Kidney (tissue), 14 donors: ENCODE results near the gene ATP5MC2. TPM values are rescaled to one million over a fixed set of nuclear protein-coding genes. Genes with fewer than 3 reads are reported as not detected.

Experiments
- DNase-seq, 5 donors: peaks; one replicate each; pipeline ENCODE4 v3.0.0-alpha.2; 2013 to 2020
- FAIRE-seq: peaks from 2 replicates; lab custom pipeline; 2012; peaks lifted over from hg19 to GRCh38; lab: Jason Lieb, UNC
- H3K27ac ChIP-seq, 2 donors: one replicate each; pipeline ENCODE4 v1.7.0; 2013; ENCODE audit warnings: low read depth in 2 of 2, low read length in 2 of 2, inconsistent platforms in 1 of 2
- H3K27me3 ChIP-seq: one replicate; pipeline ENCODE4 v1.7.1; 2013; ENCODE audit warnings: low read length, inconsistent platforms; ENCODE audit not compliant: control insufficient read depth, insufficient read depth
- H3K36me3 ChIP-seq, 3 donors: one replicate each; pipeline versions ENCODE4 v1.7.0 to v1.7.1; 2013; ENCODE audit warnings: low read length in 3 of 3, control low read depth in 1 of 3, inconsistent platforms in 1 of 3; ENCODE audit not compliant: insufficient read depth in 3 of 3, control insufficient read depth in 2 of 3
- H3K4me1 ChIP-seq, 3 donors: one replicate each; pipeline versions ENCODE4 v1.7.0 to v1.7.1; 2013; ENCODE audit warnings: low read length in 3 of 3, inconsistent platforms in 1 of 3, low read depth in 1 of 3; ENCODE audit not compliant: control insufficient read depth in 2 of 3, insufficient read depth in 2 of 3
- H3K4me3 ChIP-seq, 3 donors: one replicate each; pipeline versions ENCODE4 v1.7.0 to v1.8.1; 2013; ENCODE audit warnings: low read length in 3 of 3, control low read depth in 1 of 3, inconsistent platforms in 1 of 3
- H3K9ac ChIP-seq, 3 donors: one replicate each; pipeline versions ENCODE4 v1.7.0 to v1.7.1; 2013; ENCODE audit warnings: low read length in 3 of 3, control low read depth in 1 of 3, inconsistent platforms in 1 of 3
- H3K9me3 ChIP-seq, 3 donors: one replicate each; pipeline versions ENCODE4 v1.7.0 to v1.7.1; 2013; ENCODE audit warnings: low read length in 3 of 3, control low read depth in 1 of 3, inconsistent platforms in 1 of 3; ENCODE audit not compliant: control insufficient read depth in 2 of 3, insufficient read depth in 1 of 3
- intact Hi-C: fragments of 100-400 bp; cut with DNase I; formaldehyde crosslinking; loops from one replicate; pipeline ENCODE4 v1.11.1; 2022
- polyA plus RNA-seq: library from polyadenylated mRNA; stranded (reverse); fragments of 350-450 nt; fragmentation: Illumina TruSeq; extraction: RNeasy Lipid Tissue Mini Kit (QIAGEN cat#74804); gene quantifications from one replicate; pipeline ENCODE4 v1.2.3, GENCODE V29; 2014; ENCODE audit warnings: low read depth, low replicate concordance; ENCODE audit not compliant: insufficient read depth
- total RNA-seq: library from RNA; stranded (reverse); fragmentation: NEBNext Ultra II Directional; extraction: Animal tissue kit (Norgen Biotek cat#: 25700); gene quantifications from one replicate; pipeline ENCODE4 v1.2.1, GENCODE V29; 2021
- TF ChIP-seq, protein P1 (sequence below): IDR thresholded peaks from 3 replicates; pipeline ENCODE4 v1.5.1; 2012; ENCODE audit warnings: mild to moderate bottlenecking, moderate library complexity, borderline replicate concordance; ENCODE audit not compliant: insufficient read depth; ENCODE audit errors: extremely low read depth
- donor health status: control.
- donor health status: control.
- donor health status: control.
- donor health status: control.
- donor health status: control.
- donor health status: DM: yes; HTN: yes; CAD: no.
- donor health status: Normal renal cell carcinoma (clear cell type).

ATP5MC2 gene
- total and polyA plus RNA-seq, 2 donors from 2014 or later, result 271 to 939 TPM

DNA sequence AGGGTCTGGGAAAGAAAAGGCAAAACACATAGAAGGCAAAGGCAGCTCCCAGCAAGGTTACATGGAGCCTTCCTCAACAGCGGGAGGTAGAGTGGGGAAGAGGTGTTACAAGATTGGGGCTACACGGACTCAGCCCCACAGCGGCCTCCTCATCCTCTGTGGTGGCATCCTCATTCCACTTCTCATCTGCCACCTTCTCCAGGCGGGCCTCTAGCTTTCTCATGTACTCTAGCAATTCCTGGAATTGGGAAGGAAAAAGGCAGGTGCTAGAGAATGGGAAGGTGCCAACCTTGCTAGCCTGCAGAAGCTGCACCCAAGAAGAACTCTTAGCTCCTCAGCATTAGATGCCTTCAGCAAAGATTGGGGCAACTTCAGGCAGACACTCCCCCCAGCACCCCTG lies 38.1 kb upstream of the ATP5MC2 start:
- TF ChIP-seq, protein P1, sequence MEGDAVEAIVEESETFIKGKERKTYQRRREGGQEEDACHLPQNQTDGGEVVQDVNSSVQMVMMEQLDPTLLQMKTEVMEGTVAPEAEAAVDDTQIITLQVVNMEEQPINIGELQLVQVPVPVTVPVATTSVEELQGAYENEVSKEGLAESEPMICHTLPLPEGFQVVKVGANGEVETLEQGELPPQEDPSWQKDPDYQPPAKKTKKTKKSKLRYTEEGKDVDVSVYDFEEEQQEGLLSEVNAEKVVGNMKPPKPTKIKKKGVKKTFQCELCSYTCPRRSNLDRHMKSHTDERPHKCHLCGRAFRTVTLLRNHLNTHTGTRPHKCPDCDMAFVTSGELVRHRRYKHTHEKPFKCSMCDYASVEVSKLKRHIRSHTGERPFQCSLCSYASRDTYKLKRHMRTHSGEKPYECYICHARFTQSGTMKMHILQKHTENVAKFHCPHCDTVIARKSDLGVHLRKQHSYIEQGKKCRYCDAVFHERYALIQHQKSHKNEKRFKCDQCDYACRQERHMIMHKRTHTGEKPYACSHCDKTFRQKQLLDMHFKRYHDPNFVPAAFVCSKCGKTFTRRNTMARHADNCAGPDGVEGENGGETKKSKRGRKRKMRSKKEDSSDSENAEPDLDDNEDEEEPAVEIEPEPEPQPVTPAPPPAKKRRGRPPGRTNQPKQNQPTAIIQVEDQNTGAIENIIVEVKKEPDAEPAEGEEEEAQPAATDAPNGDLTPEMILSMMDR, result no peak
- intact Hi-C loops, result no loop called here
- DNase-seq, result no peak
- H3K4me1 ChIP-seq, result no peaks in the 10 kb centered on the region
- H3K27ac ChIP-seq, result no peak overlapping the region
- no peak overlapping the region for H3K4me3 ChIP-seq
- H3K9ac ChIP-seq, result no peak overlapping the region
- peaks cover 2 to 44% (median 32%) of the 10 kb centered on the region in 3 donors for H3K36me3 ChIP-seq
- no peaks in the 10 kb centered on the region for H3K27me3 ChIP-seq
- no peak for FAIRE-seq
- H3K9me3 ChIP-seq, result no peaks in the 10 kb centered on the region

- Histone ChIP-seq H3K27me3 (no peaks in the 10 kb centered on the region), H3K4me1 (no peaks in the 10 kb centered on the region), H3K9me3 (no peaks in the 10 kb centered on the region), H3K9ac (no peak overlapping the region), H3K27ac (no peak overlapping the region), H3K4me3 (no peak overlapping the region), H3K36me3 (peaks cover 2 to 44% (median 32%) of the 10 kb centered on the region in 3 donors)
- intact Hi-C loops, result no loop called here
- DNase-seq (no peak), FAIRE-seq (no peak)
- TF ChIP-seq, protein P1, result no peak
Measured at GRCh38 chr12:53713516-53713915, 37.6 kb upstream of the ATP5MC2 start.

- Histone ChIP-seq H3K27ac (no peak overlapping the region), H3K4me3 (no peak overlapping the region), H3K9me3 (no peaks in the 10 kb centered on the region), H3K4me1 (no peaks in the 10 kb centered on the region), H3K27me3 (peaks cover 3% of the 10 kb centered on the region), H3K36me3 (peaks cover 2 to 41% (median 32%) of the 10 kb centered on the region in 3 donors), H3K9ac (no peak overlapping the region)
- FAIRE-seq (no peak), DNase-seq (peak in 4 of 5 donors; percentile 70 to 76 (median 72))
- TF ChIP-seq, protein P1, result no peak
- intact Hi-C loops, result no loop called here
Measured at GRCh38 chr12:53712059-53712643, 36.3 kb upstream of the ATP5MC2 start.

GRCh38 chr12:53710091-53710490 lies 34.2 kb upstream of the ATP5MC2 start:
- no peak overlapping the region for H3K4me3 ChIP-seq
- intact Hi-C loops, result no loop called here
- no peak overlapping the region for H3K9ac ChIP-seq
- H3K36me3 ChIP-seq, result peaks cover 2 to 23% (median 22%) of the 10 kb centered on the region in 3 donors
- TF ChIP-seq, protein P1, result no peak
- DNase-seq (no peak), FAIRE-seq (no peak)
- no peak overlapping the region for H3K27ac ChIP-seq
- no peaks in the 10 kb centered on the region for H3K4me1 ChIP-seq
- H3K27me3 ChIP-seq, result peaks cover 5% of the 10 kb centered on the region
- no peaks in the 10 kb centered on the region for H3K9me3 ChIP-seq
